Fibroblast of villous mesenchyme (primary cell): Measurements from ENCODE around the gene CMTR1. TPM values are rescaled to one million over a fixed set of nuclear protein-coding genes. Genes with fewer than 3 reads are reported as not detected.
"Not testable (repeated sequence)": the region's sequence is repeated elsewhere in the genome, so short reads cannot be mapped to it uniquely, and the experiment has no call there.

Experiments used
- DNase-seq: peaks from one replicate; pipeline ENCODE4 v3.0.0-alpha.2; 2010; ENCODE audit warnings: low read depth
- H3K4me3 ChIP-seq: 2 replicates; pipeline ENCODE4 v1.5.1; 2011; ENCODE audit warnings: low read depth, mild to moderate bottlenecking, low read length
- CTCF ChIP-seq: IDR thresholded peaks from 2 replicates; pipeline ENCODE4 v1.5.1; 2012; ENCODE audit warnings: low read depth, mild to moderate bottlenecking, low read length; ENCODE audit not compliant: insufficient read depth
- total RNA-seq: library from RNA; depleted of rRNA; stranded (reverse); fragments of >200 nt; gene quantifications from 2 replicates; pipeline ENCODE4 v1.2.3, GENCODE V29; 2012

CMTR1 gene
- total RNA-seq, 1 donor: 49.7 TPM

- no peak for TF ChIP-seq CTCF
Measured at GRCh38 chr6:37433657-37434271, 743 bp downstream of the CMTR1 start.

GRCh38 chr6:37435373-37435772 lies 2.4 kb downstream of the CMTR1 start:
- H3K4me3 ChIP-seq: no peak overlapping the region
- no peak for TF ChIP-seq CTCF
- DNase-seq: no peak

More at GRCh38 chr6:37433657-37434271, 743 bp downstream of the CMTR1 start:
- peak; percentile 48 for DNase-seq
- peak overlapping the region; percentile 94 for H3K4me3 ChIP-seq

- TF ChIP-seq CTCF: no peak
- no peak overlapping the region for H3K4me3 ChIP-seq
- no peak for DNase-seq
Measured at GRCh38 chr6:37435816-37436215, 2.8 kb downstream of the CMTR1 start.

GRCh38 chr6:37438930-37439329 lies 5.9 kb downstream of the CMTR1 start:
- no peak overlapping the region for H3K4me3 ChIP-seq

GRCh38 chr6:37441651-37442050 lies 8.6 kb downstream of the CMTR1 start:
- TF ChIP-seq CTCF: no peak
- no peak for DNase-seq
- no peak overlapping the region for H3K4me3 ChIP-seq

More at GRCh38 chr6:37438930-37439329, 5.9 kb downstream of the CMTR1 start:
- DNase-seq: no peak
- TF ChIP-seq CTCF: no peak

- peak overlapping the region; percentile 30 for H3K4me3 ChIP-seq
- DNase-seq: peak; percentile 37
- no peak for TF ChIP-seq CTCF
Measured at GRCh38 chr6:37442416-37443215, 9.6 kb downstream of the CMTR1 start.

GRCh38 chr6:37443216-37443542 lies 10.2 kb downstream of the CMTR1 start:
- not testable (repeated sequence) for DNase-seq, H3K4me3 ChIP-seq
